Hematopoietic multipotent progenitor cell treated with erythropoietin and hydrocortisone succinate and interleukin-3 and kit ligand, for 6 days (in vitro differentiated cells): ENCODE measurements around the gene PALB2.

Experiments used
- DNase-seq: peaks from one replicate; pipeline ENCODE4 v3.0.0-alpha.2; 2015

The PALB2 gene

GRCh38 chr16:23580391-23580790 is 60.7 kb downstream of the PALB2 start:
- DNase-seq: no peak

DNA sequence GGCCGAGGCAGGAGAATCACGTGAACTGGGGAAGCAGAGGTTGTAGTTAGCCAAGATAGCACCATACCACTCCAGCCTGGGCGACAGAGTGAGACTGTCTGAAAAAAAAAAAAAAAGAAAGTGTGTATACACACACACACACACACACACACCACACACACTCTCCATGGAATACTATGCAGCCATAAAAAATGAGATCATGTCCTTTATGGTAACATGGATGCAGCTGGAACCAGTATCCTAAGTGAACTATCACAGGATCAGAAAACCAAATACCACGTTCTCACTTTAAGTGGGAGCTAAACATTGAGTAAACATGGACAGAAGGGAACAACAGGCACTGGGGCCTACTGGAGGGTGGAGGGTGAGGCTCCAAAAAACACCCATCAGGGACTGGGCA is 61.7 kb downstream of the PALB2 start:
- no peak for DNase-seq

GRCh38 chr16:23578101-23578830 is 62.8 kb downstream of the PALB2 start:
- DNase-seq: peak; percentile 63

DNA sequence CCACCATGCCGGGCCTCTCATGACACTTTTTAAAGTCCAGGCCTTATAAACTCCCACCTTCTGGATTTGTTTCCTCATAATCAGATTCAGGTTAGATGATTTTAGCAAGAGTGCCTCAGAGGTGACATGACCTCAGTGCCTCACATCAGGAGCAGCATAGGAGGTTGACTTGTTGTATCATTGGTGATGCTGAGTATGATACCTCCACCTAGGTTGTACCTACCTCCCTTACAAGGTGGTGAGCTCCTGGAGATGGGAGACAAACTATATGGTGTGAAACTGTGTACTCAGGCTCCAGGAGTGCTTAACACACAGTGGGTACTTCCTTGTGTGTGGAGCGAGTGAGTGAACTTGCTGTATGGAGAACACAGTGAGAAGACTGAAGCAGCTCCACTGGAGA is 63.6 kb downstream of the PALB2 start:
- DNase-seq: no peak

- no peak for DNase-seq
Observed at GRCh38 chr16:23575834-23576233, 65.3 kb downstream of the PALB2 start.

GRCh38 chr16:23573817-23574216 is 67.3 kb downstream of the PALB2 start:
- no peak for DNase-seq

DNA sequence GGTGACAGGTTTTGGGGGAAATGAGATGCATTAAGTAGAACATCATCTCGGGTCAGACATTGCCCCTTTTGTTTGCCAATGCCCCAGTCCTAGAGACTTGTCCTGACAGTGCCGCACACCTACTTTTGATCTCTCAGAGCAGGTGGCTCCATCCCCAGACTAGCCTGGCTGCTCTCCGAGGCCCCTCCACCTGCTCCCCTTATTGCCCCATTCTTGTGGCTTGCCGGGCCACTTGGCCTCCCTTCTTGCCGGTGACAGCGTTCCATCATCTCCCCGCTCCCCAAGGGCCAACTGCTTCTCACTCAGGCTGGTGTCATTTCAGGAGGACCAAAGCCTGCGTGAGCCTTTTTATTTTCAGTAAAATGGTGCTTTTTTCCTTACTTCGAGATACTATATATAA is 68.7 kb downstream of the PALB2 start:
- DNase-seq: no peak

- DNase-seq: no peak
Observed at GRCh38 chr16:23571895-23572294, 69.2 kb downstream of the PALB2 start.

GRCh38 chr16:23570992-23571632 is 70.0 kb downstream of the PALB2 start:
- DNase-seq: no peak

GRCh38 chr16:23567602-23568001 is 73.5 kb downstream of the PALB2 start:
- no peak for DNase-seq

- no peak for DNase-seq
Observed at GRCh38 chr16:23566724-23567123, 74.4 kb downstream of the PALB2 start.

DNA sequence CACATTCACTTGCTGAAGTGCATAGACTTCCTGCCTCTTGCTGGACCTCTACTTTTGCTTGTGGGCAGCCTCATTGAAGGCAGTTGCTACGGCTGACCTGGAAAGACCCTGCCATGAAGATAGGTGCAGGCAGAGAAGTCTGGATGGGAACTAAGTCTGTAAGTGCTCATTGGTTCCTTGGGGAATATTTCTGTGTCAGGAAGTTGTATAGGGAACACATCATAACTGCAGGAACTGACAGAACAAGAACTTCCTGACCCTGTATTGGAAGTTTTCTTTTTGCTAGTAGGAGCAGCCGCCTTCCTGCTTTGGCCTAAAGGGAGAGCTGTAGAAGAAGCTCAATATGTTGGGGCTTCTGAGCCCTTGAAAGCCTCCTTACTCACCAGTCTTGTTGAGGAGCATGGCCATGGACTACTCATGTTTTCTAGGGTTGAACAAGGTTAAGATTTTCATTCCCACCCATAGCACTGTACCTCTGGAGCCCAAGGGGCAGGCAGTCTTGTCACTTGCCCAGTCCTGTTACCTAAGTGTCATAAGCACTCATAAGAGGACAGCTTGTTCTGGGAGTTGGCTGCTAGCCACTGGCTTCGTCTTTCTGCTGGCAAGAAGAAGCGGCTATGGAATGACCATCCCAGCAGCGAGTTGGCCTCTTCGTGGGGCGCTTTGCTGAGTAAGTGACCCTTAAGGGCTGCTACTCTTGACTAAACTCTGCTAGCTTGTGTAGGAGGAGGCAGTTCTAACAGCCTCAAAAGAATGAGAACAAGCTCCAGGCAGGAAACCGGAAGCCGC is 76.3 kb downstream of the PALB2 start:
- DNase-seq: no peak

DNA sequence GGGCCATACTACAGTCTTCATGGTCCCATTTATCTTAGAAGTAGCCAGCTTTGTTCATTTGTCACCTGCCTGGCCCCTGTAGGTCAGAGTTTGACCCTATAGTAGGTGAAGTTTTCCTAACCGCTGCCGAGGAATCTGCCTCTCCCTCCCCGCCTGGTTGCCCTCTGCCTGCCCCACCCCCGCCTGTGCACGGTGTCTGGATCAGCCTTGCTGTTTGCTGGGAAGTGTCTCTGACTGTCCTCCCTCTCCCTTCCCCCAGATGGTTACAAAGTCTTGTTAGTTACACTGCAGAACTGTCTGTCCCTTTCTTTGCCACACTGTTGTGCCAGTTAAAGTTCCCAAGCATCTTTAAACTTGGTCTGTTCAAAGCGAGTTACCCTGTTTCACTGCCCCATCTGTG is 77.9 kb downstream of the PALB2 start:
- DNase-seq: no peak

- DNase-seq: no peak
Observed at GRCh38 chr16:23562505-23562904, 78.6 kb downstream of the PALB2 start.

- peak; percentile 24 for DNase-seq
Observed at GRCh38 chr16:23561586-23561985, 79.5 kb downstream of the PALB2 start.

DNA sequence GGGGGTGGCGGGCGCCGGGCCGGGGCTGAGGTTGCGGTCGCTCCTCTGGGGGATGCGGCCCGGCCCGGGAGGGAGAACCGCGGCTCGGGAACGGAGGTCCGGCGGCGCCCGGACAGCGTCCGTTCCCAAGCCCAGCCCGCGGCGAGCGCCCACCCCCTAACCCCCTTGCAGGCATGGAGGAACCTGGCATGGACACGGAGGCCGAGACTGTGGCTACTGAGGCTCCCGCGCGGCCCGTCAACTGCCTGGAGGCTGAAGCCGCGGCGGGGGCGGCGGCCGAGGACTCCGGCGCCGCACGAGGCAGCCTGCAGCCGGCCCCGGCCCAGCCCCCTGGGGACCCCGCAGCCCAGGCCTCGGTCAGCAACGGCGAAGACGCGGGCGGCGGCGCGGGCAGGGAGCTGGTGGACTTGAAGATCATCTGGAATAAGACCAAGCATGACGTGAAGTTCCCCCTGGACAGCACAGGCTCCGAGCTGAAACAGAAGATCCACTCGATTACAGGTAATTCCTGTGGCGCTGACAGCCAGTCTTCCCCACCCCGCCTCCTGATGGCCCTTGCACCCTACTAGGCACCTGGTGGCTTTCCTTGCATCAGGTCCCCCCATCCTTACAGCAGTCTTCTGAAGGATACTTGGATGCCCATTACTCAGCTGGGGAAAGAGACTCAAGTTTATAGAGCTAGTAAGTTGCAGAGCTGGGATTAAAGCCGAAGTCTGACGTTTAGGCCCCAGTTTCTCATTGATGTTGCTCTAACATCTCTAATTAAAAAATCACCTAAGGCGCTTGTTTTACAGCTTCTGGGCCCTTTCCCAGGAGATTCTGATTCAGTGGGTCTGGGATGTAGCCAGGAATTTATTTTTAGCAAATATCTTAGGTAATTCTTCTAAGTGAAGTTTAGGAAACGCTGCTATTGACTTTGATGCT is 83.1 kb downstream of the PALB2 start:
- DNase-seq: peak; percentile 26

DNA sequence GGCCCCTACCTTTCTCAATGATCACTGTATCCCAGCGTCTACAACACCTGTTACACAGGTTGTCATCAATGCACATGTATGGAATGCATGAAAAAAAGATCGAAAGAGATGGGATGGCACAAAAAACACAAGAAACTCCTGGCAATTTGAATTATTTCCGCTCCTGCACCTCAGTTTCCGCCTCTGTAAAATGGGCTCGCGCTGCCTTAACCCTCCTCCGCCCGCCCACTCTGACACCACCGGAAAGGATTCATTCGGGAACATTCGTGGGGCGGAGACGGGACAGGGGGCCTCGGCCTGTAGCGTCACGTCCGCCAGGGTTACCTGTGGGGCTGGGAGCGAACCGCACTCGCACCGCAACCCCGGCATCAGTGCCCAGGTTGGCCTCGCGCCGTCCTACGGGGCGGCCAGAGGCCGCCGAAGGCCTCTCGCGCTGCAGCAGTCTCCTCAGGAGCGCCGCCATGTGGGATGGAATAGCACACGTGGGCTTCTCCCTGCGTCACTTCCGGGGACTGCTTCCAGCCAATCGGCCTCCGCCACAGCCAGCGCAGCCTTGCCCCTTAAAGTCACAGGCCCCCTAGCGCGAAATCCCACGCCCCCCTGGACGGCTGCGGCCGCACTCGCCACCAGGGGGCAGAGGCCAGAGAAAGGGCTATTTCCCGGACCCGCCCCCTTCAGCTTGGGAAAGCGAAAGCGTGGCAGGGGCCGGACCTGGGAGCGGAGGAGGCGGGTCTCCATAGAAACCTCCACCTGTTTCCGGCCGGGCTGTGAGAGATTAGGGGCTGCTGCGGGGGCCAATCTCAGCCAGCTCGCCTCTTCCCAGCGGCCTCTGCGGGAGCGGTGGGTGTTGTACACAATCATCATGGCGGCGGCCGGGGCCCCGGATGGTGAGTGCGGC is 84.0 kb downstream of the PALB2 start, which contains the start of the genes EARS2 and UBFD1:
EARS2 (minus strand) TSS at position 470 of the 898 bp plus-strand sequence; CDS start at position 463, 7 bp downstream.
UBFD1 (plus strand) TSS at position 847 of the 898 bp plus-strand sequence; CDS start at position 863, 16 bp downstream.
- DNase-seq: peak; percentile 100

DNA sequence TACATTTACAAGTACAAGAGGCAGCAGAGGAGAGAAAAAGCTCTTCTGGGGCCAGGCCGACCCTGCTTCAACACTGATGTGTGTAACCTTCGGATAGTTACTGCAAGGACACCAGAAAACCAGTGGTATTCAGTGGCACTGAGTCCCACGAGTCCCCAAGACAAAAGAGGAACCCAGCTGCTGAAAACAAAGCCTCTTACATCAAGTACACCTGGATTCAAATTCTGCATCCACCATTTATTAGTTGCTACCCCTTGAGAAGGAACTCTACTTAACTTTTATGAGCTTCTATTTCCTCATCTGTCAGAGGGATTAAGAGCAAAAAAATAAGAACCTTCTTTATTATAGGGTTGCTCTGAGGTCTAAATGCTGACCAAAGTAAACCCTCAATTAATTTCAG is 86.6 kb downstream of the PALB2 start:
- no peak for DNase-seq
